ENCODE data around the gene UBL4A.
A peak's percentile ranks its signal among the peaks of the same experiment; 100 is the strongest.

UBL4A gene

GRCh38 chrX:154515966-154516655 lies 29.7 kb upstream of the UBL4A start, which contains the start of gene FAM3A:
FAM3A (minus strand) TSS chrX:154516232; CDS start chrX:154515772, 460 bp downstream.
- no peak for DNase-seq (ENCODE audit: low read depth)
- TF ChIP-seq CTCF (IDR thresholded peaks at IDR 0.05; ENCODE audit: control insufficient read depth, extremely low read depth, insufficient read depth): no peak
- peak within 1 kb of the TSS; percentile 69 for H3K4me3 ChIP-seq (ENCODE audit: low read depth, low read length)

GRCh38 chrX:154515090-154515965 lies 28.9 kb upstream of the UBL4A start:
- no peak for TF ChIP-seq CTCF (IDR thresholded peaks at IDR 0.05; ENCODE audit: control insufficient read depth, extremely low read depth, insufficient read depth)
- peak overlapping the region; percentile 69 for H3K4me3 ChIP-seq (ENCODE audit: low read depth, low read length)
- no peak for DNase-seq (ENCODE audit: low read depth)

GRCh38 chrX:154513716-154514115 lies 27.3 kb upstream of the UBL4A start:
- TF ChIP-seq CTCF (IDR thresholded peaks at IDR 0.05; ENCODE audit: control insufficient read depth, extremely low read depth, insufficient read depth): no peak
- H3K4me3 ChIP-seq (ENCODE audit: low read depth, low read length): no peak overlapping the region
- no peak for DNase-seq (ENCODE audit: low read depth)

- TF ChIP-seq CTCF (IDR thresholded peaks at IDR 0.05; ENCODE audit: control insufficient read depth, extremely low read depth, insufficient read depth): no peak
- DNase-seq (ENCODE audit: low read depth): no peak
- no peak overlapping the region for H3K4me3 ChIP-seq (ENCODE audit: low read depth, low read length)
Observed at GRCh38 chrX:154512879-154513553, 26.6 kb upstream of the UBL4A start.

- no peak overlapping the region for H3K4me3 ChIP-seq (ENCODE audit: low read depth, low read length)
- no peak for TF ChIP-seq CTCF (IDR thresholded peaks at IDR 0.05; ENCODE audit: control insufficient read depth, extremely low read depth, insufficient read depth)
- DNase-seq (ENCODE audit: low read depth): no peak
Observed at GRCh38 chrX:154511761-154512160, 25.3 kb upstream of the UBL4A start.

- TF ChIP-seq CTCF (IDR thresholded peaks at IDR 0.05; ENCODE audit: control insufficient read depth, extremely low read depth, insufficient read depth): no peak
- no peak for DNase-seq (ENCODE audit: low read depth)
- no peak overlapping the region for H3K4me3 ChIP-seq (ENCODE audit: low read depth, low read length)
Observed at GRCh38 chrX:154509455-154509854, 23.0 kb upstream of the UBL4A start.
